ENCODE data around the gene EPB41L5. TPM values are rescaled to one million over a fixed set of nuclear protein-coding genes. Genes with fewer than 3 reads are reported as not detected.

Gene EPB41L5
- total RNA-seq, 4 donors from 2014 or later = 9.2 to 56.5 (median 25.1) TPM

DNA sequence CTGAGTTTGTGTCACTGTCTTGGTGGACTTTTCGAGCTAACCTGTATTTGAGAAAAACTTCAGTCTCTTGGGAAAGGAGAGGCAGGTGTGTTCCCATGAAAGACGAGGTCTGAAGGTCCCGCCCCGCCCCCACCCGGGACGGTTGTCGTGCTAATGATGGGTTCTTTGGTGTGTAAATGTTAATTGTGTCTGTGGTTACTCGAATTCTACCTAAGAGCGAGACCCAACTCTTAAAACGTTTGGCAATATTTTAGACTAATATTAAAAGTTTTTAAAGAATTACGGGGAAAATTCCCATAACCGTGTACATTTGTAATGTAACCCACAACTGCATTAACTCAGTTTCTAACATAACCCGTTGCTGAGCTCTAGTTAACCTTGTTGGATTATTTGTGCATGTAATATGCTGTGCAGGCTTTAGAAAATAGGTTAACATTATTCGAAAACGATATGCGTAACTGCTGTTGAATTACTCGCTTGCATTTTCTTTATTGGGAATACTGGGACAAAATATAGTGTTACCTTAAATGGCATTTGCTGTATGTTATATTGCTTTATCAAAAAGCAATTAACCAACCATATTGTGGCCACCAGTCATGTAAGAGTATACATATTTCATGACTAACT is 833 bp downstream of the EPB41L5 start:
- no peak for DNase-seq
- no peaks in the 10 kb centered on the region for H3K27me3 ChIP-seq
- no peaks in the 10 kb centered on the region for H3K36me3 ChIP-seq
- peak overlapping the region; percentile 82 to 86 for H3K27ac ChIP-seq
- TF ChIP-seq, protein P1, sequence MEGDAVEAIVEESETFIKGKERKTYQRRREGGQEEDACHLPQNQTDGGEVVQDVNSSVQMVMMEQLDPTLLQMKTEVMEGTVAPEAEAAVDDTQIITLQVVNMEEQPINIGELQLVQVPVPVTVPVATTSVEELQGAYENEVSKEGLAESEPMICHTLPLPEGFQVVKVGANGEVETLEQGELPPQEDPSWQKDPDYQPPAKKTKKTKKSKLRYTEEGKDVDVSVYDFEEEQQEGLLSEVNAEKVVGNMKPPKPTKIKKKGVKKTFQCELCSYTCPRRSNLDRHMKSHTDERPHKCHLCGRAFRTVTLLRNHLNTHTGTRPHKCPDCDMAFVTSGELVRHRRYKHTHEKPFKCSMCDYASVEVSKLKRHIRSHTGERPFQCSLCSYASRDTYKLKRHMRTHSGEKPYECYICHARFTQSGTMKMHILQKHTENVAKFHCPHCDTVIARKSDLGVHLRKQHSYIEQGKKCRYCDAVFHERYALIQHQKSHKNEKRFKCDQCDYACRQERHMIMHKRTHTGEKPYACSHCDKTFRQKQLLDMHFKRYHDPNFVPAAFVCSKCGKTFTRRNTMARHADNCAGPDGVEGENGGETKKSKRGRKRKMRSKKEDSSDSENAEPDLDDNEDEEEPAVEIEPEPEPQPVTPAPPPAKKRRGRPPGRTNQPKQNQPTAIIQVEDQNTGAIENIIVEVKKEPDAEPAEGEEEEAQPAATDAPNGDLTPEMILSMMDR (IDR thresholded peaks at IDR 0.05) = no peak
- TF ChIP-seq POLR2A (IDR thresholded peaks at IDR 0.05) = no peak
- no peaks in the 10 kb centered on the region for H3K4me1 ChIP-seq
- intact Hi-C loops (cut with DNase I; ENCODE audit: low total_unique reads) = no loop called here
- H3K9me3 ChIP-seq = no peaks in the 10 kb centered on the region
- H3K4me3 ChIP-seq = peak overlapping the region; percentile 70 to 79

DNA sequence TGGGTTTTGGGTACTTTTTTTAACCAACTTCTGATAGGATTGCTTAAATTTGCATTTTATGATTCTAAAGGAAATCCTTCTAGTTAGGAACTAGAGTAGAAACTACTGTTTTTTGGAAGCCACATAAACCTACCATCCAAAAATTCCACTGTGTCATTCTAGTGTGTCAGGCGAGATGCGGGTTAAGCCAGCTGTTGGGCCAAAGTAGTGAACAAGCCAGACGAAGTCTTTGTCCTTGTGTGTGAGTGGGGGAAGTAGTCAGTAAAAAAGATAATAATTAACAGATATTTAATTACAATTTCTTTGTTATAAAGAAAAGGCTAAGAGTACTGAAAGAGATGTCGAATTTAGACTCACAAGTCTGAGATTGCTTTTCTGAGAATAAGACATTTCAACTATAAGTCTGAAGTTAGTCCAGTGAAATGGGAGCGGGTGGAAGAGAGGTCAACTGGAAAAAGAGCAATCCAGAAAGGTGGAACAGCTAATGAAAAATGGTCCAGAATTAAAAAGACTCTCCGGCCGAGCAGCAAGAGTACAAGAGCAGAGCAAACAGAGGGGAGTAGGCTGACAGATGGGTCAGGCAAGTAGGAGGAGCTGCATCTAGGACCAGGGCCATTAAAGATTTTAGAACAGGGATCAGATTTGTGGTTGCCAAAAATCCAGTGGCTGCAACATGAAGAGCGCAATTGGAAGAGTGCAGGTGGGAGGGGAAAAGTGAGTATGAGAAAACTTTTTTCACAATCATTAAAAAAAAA is 1.5 kb downstream of the EPB41L5 start:
- Histone ChIP-seq H3K9me3 (no peaks in the 10 kb centered on the region), H3K4me1 (no peaks in the 10 kb centered on the region), H3K36me3 (no peaks in the 10 kb centered on the region), H3K27me3 (no peaks in the 10 kb centered on the region), H3K4me3 (peak overlapping the region in 1 of 2 donors; percentile 79), H3K27ac (no peak overlapping the region)
- intact Hi-C loops (cut with DNase I; ENCODE audit: low total_unique reads) = no loop called here
- TF ChIP-seq, protein P1 (IDR thresholded peaks at IDR 0.05) = no peak
- TF ChIP-seq POLR2A (IDR thresholded peaks at IDR 0.05) = no peak
- no peak for DNase-seq

DNA sequence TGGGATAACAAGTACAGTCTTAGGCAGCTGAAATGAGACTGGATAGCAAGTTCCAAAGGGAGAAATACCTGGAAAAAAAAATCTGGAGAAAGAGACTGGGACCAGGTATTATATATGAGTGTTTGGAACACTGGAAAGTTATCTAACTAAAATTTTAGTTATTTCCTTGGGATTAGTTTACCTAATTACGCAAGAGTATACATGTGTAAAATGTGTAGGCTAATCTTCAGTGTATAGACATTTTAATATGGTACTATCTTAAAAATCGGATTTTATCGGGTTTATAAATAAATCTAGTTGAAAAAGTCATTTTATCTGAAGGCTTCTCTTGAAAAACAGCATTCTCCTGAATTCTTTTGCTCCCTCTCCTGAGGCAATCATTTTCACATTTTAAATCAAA is 3.9 kb downstream of the EPB41L5 start:
- TF ChIP-seq, protein P1 (IDR thresholded peaks at IDR 0.05) = no peak
- TF ChIP-seq POLR2A (IDR thresholded peaks at IDR 0.05) = no peak
- Histone ChIP-seq H3K4me3 (no peak overlapping the region), H3K9me3 (no peaks in the 10 kb centered on the region), H3K27me3 (no peaks in the 10 kb centered on the region), H3K4me1 (no peaks in the 10 kb centered on the region), H3K27ac (no peak overlapping the region), H3K36me3 (no peaks in the 10 kb centered on the region)
- no peak for DNase-seq
- intact Hi-C loops (cut with DNase I; ENCODE audit: low total_unique reads) = no loop called here

DNA sequence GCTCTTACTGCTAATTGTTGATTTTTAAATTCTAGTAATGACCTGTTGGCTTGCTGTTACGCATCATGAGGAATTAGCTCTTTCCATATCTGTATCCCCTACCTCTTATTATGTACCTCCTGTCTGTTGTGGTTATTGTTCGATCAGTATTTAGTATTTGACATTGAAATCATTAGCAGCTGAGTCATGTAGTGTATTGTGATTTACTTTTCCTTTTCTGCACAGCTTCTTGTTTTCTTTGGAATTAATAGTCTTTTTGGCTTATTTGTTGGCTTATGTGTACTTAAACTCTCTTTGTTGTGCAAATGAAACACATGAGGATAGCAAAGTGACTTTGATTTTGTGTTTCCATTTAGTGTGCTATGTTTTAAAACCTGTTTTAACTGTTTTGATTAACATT is 4.3 kb downstream of the EPB41L5 start:
- Histone ChIP-seq H3K27ac (no peak overlapping the region), H3K36me3 (no peaks in the 10 kb centered on the region), H3K4me1 (no peaks in the 10 kb centered on the region), H3K4me3 (no peak overlapping the region), H3K9me3 (no peaks in the 10 kb centered on the region), H3K27me3 (no peaks in the 10 kb centered on the region)
- intact Hi-C loops (cut with DNase I; ENCODE audit: low total_unique reads) = no loop called here
- no peak for DNase-seq
- TF ChIP-seq, protein P1 (IDR thresholded peaks at IDR 0.05) = no peak
- no peak for TF ChIP-seq POLR2A (IDR thresholded peaks at IDR 0.05)

DNA sequence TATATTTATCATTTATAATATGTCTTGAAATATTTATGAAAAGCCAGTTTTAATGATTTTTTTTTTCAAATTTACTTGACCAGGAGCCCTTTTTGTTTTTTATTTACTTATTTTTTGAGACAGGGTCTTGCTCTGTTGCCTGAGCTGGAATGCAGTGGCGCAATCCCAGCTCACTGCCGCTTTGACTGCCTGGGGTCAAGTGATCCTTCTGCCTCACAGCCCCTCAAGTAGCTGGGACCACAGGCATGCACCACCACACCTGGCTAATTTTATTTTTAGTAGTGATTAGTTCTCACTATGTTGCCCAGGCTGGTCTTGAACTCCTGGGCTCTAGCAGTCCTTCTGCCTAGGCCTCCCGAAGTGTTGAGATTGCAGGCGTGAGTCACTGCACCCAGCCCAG is 5.7 kb downstream of the EPB41L5 start:
- H3K9me3 ChIP-seq = no peaks in the 10 kb centered on the region
- H3K4me3 ChIP-seq = no peak overlapping the region
- intact Hi-C loops (cut with DNase I; ENCODE audit: low total_unique reads) = no loop called here
- DNase-seq = no peak
- H3K4me1 ChIP-seq = no peaks in the 10 kb centered on the region
- H3K27me3 ChIP-seq = no peaks in the 10 kb centered on the region
- TF ChIP-seq, protein P1 (IDR thresholded peaks at IDR 0.05) = no peak
- TF ChIP-seq POLR2A (IDR thresholded peaks at IDR 0.05) = no peak
- H3K27ac ChIP-seq = no peak overlapping the region
- no peaks in the 10 kb centered on the region for H3K36me3 ChIP-seq
